ENCODE measurements around the gene MTG2. TPM values are rescaled to one million over a fixed set of nuclear protein-coding genes. Genes with fewer than 3 reads are reported as not detected.

MTG2 gene
- polyA plus RNA-seq, 1 donor from 2014 or later = 36.1 TPM

- H3K27ac ChIP-seq (ENCODE audit: low read length) = no peak overlapping the region
- H2AFZ ChIP-seq (ENCODE audit: low read depth, low read length) = no peak overlapping the region
- no peaks in the 10 kb centered on the region for H4K20me1 ChIP-seq (ENCODE audit: insufficient read depth)
- peak overlapping the region; percentile 73 for H3K9ac ChIP-seq (ENCODE audit: low read length)
- no peaks in the 10 kb centered on the region for H3F3A ChIP-seq (ENCODE audit: insufficient read depth, low read length, poor library complexity, severe bottlenecking)
- H3K36me3 ChIP-seq (ENCODE audit: insufficient read depth, low read length) = no peaks in the 10 kb centered on the region
- H3K9me2 ChIP-seq (ENCODE audit: insufficient read depth, low read length) = no peaks in the 10 kb centered on the region
- no peaks in the 10 kb centered on the region for H3K9me3 ChIP-seq (ENCODE audit: low read length)
- peaks cover 47% of the 10 kb centered on the region for H3K79me2 ChIP-seq (replicated peaks; ENCODE audit: insufficient read depth, low read length)
- TF ChIP-seq SMC3 (conservative IDR thresholded peaks at IDR 0.05; ENCODE audit: poor library complexity) (no peak), POLR2AphosphoS5 (IDR thresholded peaks at IDR 0.05) (no peak), EP300 (conservative IDR thresholded peaks at IDR 0.05; ENCODE audit: poor library complexity, severe bottlenecking) (no peak), EZH2 (IDR thresholded peaks at IDR 0.05; ENCODE audit: borderline replicate concordance, insufficient read depth, low read length, poor library complexity, severe bottlenecking) (no peak), RAD21 (conservative IDR thresholded peaks at IDR 0.05) (no peak), TAF1 (IDR thresholded peaks at IDR 0.05; ENCODE audit: low read depth) (no peak)
- no peaks in the 10 kb centered on the region for H3K27me3 ChIP-seq (ENCODE audit: insufficient read depth, low read depth, low read length)
- H3K4me2 ChIP-seq (ENCODE audit: low read length) = peak overlapping the region; percentile 86
- peak overlapping the region; percentile 87 for H3K4me3 ChIP-seq (ENCODE audit: low read length)
Measured at GRCh38 chr20:62238569-62239277, 55.9 kb downstream of the MTG2 start.

- Histone ChIP-seq H3F3A (ENCODE audit: insufficient read depth, low read length, poor library complexity, severe bottlenecking) (no peaks in the 10 kb centered on the region), H3K9ac (ENCODE audit: low read length) (peak overlapping the region; percentile 73), H4K20me1 (ENCODE audit: insufficient read depth) (no peaks in the 10 kb centered on the region), H2AFZ (ENCODE audit: low read depth, low read length) (no peak overlapping the region), H3K9me3 (ENCODE audit: low read length) (no peaks in the 10 kb centered on the region), H3K4me3 (ENCODE audit: low read length) (peak overlapping the region; percentile 87), H3K27me3 (ENCODE audit: insufficient read depth, low read depth, low read length) (no peaks in the 10 kb centered on the region), H3K36me3 (ENCODE audit: insufficient read depth, low read length) (no peaks in the 10 kb centered on the region), H3K27ac (ENCODE audit: low read length) (no peak overlapping the region), H3K9me2 (ENCODE audit: insufficient read depth, low read length) (no peaks in the 10 kb centered on the region), H3K79me2 (replicated peaks; ENCODE audit: insufficient read depth, low read length) (peaks cover 50% of the 10 kb centered on the region), H3K4me2 (ENCODE audit: low read length) (peak overlapping the region; percentile 86)
- no peak for TF ChIP-seq SMC3 (conservative IDR thresholded peaks at IDR 0.05; ENCODE audit: poor library complexity)
- no peak for TF ChIP-seq MXI1 (conservative IDR thresholded peaks at IDR 0.05; ENCODE audit: poor library complexity, severe bottlenecking)
- TF ChIP-seq CTCF (IDR thresholded peaks at IDR 0.05; ENCODE audit: poor library complexity, severe bottlenecking) = no peak
- TF ChIP-seq TAF1 (IDR thresholded peaks at IDR 0.05; ENCODE audit: low read depth) = no peak
- TF ChIP-seq RAD21 (conservative IDR thresholded peaks at IDR 0.05) = no peak
- TF ChIP-seq EP300 (conservative IDR thresholded peaks at IDR 0.05; ENCODE audit: poor library complexity, severe bottlenecking) = no peak
- no peak for TF ChIP-seq POLR2AphosphoS5 (IDR thresholded peaks at IDR 0.05)
Measured at GRCh38 chr20:62239278-62239879, 56.6 kb downstream of the MTG2 start.

GRCh38 chr20:62240020-62240685 is 57.3 kb downstream of the MTG2 start:
- peaks cover 55% of the 10 kb centered on the region for H3K79me2 ChIP-seq (replicated peaks; ENCODE audit: insufficient read depth, low read length)

More at GRCh38 chr20:62240020-62240685, 57.3 kb downstream of the MTG2 start:
- H3K36me3 ChIP-seq (ENCODE audit: insufficient read depth, low read length) = no peaks in the 10 kb centered on the region
- TF ChIP-seq POLR2AphosphoS5 (IDR thresholded peaks at IDR 0.05) (no peak), EZH2 (IDR thresholded peaks at IDR 0.05; ENCODE audit: borderline replicate concordance, insufficient read depth, low read length, poor library complexity, severe bottlenecking) (no peak), MXI1 (conservative IDR thresholded peaks at IDR 0.05; ENCODE audit: poor library complexity, severe bottlenecking) (no peak), REST (IDR thresholded peaks at IDR 0.05; ENCODE audit: borderline replicate concordance) (no peak), TAF1 (IDR thresholded peaks at IDR 0.05; ENCODE audit: low read depth) (no peak), RAD21 (conservative IDR thresholded peaks at IDR 0.05) (no peak), EP300 (conservative IDR thresholded peaks at IDR 0.05; ENCODE audit: poor library complexity, severe bottlenecking) (no peak)
- H3K4me2 ChIP-seq (ENCODE audit: low read length) = no peak overlapping the region
- H2AFZ ChIP-seq (ENCODE audit: low read depth, low read length) = no peak overlapping the region
- H3K4me3 ChIP-seq (ENCODE audit: low read length) = peak overlapping the region; percentile 87
- no peaks in the 10 kb centered on the region for H3F3A ChIP-seq (ENCODE audit: insufficient read depth, low read length, poor library complexity, severe bottlenecking)
- no peaks in the 10 kb centered on the region for H3K9me3 ChIP-seq (ENCODE audit: low read length)
- no peak overlapping the region for H3K9ac ChIP-seq (ENCODE audit: low read length)
- H4K20me1 ChIP-seq (ENCODE audit: insufficient read depth) = no peaks in the 10 kb centered on the region
- no peak overlapping the region for H3K27ac ChIP-seq (ENCODE audit: low read length)
- H3K27me3 ChIP-seq (ENCODE audit: insufficient read depth, low read depth, low read length) = no peaks in the 10 kb centered on the region
- H3K9me2 ChIP-seq (ENCODE audit: insufficient read depth, low read length) = no peaks in the 10 kb centered on the region

Data from neural cell (in vitro differentiated cells).